Fibroblast of peridontal ligament (primary cell): ENCODE data around the gene ZNF770.

Experiments used
- DNase-seq: peaks from one replicate; pipeline ENCODE4 v3.0.0-alpha.2; 2010; ENCODE audit errors: extremely low read depth

Gene ZNF770, protein sequence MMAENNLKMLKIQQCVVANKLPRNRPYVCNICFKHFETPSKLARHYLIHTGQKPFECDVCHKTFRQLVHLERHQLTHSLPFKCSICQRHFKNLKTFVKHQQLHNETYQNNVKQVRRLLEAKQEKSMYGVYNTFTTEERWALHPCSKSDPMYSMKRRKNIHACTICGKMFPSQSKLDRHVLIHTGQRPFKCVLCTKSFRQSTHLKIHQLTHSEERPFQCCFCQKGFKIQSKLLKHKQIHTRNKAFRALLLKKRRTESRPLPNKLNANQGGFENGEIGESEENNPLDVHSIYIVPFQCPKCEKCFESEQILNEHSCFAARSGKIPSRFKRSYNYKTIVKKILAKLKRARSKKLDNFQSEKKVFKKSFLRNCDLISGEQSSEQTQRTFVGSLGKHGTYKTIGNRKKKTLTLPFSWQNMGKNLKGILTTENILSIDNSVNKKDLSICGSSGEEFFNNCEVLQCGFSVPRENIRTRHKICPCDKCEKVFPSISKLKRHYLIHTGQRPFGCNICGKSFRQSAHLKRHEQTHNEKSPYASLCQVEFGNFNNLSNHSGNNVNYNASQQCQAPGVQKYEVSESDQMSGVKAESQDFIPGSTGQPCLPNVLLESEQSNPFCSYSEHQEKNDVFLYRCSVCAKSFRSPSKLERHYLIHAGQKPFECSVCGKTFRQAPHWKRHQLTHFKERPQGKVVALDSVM

DNA sequence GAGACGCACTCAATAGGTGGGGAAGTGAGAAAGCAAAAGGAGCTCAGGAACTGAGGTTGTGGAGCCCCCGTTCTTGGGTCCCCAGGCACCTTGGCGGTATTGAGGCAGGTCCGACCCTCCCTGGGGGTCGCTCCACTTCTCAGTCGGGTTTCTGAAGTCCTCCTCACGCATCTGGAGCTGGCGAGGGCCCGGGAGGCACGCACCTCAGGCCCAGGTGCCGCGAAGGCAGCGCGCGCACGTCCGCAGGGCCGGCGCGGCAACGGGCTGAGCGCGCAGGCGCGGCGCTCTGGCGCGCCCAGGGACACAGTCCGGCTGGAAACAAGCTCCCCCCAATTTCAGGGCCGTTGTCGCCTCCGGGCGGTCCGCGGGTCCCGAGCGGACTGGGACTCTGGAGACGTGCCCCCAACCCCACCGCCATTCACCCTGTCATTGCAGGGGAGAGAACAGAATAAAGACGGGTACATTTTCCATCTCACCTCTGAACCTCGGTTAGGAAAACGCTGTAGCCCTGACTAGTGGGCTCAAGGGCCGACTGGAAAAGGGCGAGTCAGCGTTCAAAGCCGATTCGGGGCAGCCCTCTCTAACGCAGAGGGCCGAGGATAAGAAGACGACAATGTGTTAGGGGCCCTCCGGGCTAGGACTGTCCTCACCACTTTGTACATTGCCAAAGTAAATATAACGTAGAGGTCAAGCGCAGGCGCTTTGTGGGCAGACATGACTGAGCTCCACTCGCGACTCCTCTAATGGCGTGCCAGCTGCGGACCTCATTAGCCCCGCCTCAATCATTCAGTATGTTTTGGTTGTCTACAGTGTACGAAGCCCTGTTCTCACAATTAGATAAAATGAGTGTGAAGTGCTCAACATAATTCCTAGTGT, at the start of gene ZNF770:
Gene ZNF770 (minus strand): TSS at position 261 of the 876 bp plus-strand sequence. CDS start 4,853 bp downstream, outside the sequence.
- DNase-seq, result peak; percentile 75

DNA sequence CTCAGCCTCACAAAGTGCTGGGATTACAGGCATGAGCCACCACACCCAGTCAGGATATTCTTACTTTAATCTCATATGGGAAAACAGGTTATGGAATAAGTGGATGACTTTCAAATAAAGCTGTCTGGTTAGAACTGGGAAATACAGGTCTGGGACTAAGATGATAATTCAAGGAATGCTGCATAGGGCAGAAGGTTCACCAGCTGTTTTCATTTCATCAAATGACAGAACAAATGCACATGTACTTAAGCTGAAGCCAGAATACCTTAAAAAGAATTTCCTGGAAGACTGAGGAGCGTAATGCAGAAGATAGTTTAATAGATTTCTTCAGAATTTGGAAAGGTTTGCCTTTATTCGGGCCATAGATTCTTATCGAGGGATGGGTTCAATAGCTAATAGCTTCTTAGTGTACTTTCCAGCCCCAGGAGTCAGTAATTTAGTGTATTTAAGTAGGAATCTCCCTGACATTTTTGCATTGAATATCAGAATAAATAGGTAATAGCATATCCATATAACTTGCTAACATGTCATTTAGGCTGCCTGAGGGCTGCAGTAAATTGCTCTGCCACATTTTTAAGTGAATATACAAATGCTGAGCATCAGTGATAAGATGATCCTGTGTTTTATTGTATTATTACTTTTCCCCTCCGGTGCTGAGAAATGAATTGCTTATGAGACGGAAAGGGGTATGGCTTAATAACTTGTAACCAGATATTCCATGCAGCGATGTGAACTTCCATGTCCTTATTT, 40.3 kb upstream of the ZNF770 start:
- no peak for DNase-seq

DNA sequence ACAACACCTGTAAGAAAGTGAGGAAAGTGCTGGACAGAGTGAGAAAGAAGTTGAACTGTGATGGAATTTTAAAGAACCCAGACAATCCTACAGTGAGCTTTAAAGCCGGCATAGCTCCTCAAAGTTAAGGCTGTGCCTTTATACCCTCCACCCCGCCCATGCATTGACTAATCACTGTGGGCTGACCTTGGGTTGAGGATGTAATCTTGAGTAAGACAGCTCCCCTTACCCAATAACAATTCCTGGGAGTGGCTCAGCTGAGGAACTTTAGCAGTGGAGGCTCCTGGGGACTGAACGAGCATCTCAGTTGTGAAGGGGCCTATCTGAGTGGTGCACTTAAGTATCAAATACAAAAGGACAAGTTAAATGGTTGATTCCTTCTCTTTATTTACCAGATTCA, 35.7 kb upstream of the ZNF770 start:
- no peak for DNase-seq

DNA sequence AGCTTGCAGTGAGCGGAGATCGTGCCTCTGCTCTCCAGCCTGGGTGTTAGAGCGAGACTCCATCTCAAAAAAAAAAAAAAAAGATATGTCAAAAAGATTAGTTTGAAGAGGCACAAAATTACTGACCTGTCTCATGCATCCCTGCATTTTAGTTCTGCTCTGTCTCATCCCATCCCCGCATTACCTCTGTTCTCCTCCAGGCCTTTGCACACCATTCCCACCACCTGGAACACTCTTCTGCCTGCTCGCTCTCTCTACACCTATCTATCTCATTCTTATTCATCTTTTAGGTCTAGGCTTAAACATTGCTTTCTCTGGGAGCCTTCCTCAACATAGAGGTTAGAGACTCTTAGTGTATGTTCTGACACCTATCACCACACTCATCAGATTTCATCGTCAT, 32.9 kb upstream of the ZNF770 start:
- DNase-seq, result no peak

DNA sequence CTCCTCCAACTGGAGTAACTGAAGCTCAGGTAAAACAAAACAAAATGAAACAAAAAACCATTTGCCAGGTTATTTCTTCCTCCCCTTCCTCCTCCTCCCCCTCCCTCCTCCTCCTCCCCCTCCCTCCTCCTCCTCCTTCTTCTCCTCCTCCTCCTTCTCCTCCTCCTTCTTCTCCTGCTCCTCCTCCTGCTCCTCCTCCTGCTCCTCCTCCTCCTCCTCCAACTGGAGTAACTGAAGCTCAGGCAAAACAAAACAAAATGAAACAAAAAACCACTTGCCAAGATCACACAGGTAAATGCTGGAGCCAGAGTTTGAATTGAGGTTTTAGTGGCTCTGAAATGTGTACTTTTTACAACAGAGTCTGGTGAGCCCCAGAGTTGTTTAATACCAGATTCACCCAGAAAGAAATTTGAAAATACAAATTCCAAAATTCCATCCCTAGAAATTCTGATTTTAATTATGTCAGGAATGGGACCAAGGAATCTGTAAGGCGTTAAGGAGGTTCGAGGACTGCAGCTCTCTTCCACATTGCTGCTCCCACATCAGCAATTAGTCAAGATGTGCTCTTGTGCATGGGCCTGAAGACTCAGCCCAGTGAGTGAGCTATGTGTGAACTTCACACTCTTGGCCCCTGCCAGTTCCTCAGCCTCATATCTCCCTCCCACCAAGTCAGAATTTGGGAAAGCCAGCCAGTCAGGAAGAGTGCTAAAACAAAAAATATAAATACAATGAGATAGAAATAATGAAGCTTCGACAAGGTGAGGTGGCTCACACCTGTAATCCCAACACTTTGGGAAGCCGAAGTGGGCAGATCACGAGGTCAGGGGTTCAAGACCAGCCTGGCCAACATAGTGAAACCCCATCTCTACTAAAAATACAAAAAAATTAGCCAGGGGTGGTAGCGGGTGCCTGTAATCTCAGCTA, 31.6 kb upstream of the ZNF770 start:
- DNase-seq, result peak; percentile 49

DNA sequence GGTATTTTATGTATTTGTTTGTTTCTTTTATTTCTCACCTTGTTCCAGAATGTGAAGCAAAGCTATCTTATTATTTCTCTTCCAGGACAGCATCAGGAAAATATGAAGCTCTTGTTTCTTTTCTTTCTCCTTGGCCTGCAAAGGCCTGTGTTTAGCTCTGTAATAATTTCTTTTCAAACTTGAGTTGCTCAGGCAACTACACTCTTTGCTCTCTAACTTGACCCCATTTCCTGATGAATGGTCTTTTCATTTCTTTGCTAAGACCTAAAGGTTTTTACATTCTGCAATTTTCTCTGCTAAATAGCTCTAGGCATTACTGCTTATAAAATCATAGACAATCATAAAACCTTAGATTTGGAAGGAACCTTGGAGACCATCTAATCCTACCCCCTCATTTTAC, 26.2 kb upstream of the ZNF770 start:
- DNase-seq, result no peak

DNA sequence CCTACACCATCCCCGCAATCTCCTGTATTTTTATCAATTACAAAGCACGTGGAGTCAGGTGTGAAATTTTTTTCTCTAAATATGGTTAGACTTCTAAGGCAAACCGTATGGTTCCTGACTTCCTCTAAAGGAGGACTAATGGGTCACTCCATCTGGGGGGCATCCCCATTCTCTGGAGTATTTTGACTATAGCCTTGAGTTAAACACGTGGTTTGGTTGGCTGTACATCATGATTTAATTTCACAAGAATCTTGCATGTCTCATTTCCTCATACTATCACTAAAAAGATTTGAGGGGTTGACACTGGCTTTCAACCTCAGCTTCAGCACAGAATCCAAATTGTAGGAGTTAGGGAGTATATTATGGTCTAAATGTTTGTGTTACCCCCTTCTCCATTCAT, 25.3 kb upstream of the ZNF770 start:
- DNase-seq, result no peak

DNA sequence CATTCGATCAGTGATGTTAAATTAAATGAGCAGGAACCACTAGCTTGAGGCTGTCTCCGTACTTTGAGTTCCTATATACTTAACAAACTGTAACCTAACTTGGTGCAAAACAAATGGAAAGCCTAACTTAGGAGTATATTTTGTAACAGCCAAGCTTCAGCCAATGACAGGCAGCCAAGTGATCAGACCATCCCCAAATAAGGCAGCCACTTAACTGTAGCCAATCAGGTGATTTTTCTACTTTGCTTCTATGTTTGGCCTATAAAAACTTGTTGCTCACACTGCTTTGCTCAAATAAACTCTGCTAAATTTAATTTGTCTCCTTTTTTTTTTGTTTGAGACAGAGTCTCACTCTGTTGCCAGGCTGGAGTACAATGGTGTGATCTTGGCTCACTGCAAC, 19.3 kb upstream of the ZNF770 start:
- DNase-seq, result no peak

DNA sequence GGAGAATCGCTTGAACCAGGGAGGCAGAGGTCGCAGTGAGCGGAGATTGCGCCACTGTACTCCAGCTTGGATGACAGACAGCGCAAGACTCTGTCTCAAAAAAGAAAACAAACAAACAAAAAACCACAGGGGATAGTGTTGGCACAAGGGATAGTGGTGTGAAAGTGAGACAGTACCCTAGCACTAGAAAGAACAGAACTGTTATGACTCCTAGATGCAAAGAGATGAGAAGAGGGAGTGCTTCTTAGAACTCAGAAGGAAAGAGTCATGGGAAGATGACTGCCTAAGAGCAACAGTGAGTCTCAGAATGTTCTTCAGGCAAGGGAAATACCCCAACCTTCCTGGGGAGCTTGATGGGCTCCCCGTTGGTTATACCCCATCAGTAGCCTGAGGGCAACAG, 17.8 kb upstream of the ZNF770 start:
- no peak for DNase-seq

DNA sequence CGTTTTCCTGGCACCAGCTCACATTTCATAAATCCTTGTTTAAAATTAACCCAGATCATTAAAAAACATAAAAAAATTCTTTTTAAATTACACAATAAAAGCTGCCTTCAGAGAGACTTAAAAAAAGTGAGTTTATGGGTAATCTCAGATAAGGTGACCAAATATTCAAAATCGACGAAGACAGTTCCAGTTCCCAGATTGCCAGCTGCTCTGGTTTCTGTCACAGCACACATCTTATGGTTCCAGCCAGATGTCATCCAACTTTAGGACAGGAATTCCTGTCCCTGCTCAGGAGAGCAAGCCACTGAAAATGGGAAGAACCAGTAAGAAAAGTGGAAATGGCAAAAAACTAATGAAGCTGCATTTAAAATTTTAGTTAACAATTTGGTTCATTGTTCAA, 15.8 kb upstream of the ZNF770 start:
- no peak for DNase-seq

DNA sequence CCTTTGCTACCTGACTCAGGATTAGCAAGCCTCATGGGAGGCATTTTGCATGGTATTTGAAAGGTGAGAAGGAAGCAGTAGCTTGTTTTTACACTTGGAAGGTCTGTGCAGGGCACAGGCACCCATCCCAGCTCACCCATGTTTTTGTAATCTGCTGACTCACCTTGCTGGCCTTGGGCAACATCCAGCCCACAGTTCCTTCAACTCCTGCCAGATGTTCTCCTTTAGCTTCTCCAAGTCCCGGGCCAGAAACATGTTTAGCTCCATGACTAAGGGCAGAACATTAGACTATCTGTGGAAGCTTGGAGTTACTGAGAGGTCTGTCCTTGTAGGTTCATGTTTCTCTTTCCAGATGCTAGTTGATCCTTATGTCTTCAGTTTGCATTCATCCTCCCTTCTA, 12.4 kb upstream of the ZNF770 start:
- DNase-seq, result peak; percentile 74

DNA sequence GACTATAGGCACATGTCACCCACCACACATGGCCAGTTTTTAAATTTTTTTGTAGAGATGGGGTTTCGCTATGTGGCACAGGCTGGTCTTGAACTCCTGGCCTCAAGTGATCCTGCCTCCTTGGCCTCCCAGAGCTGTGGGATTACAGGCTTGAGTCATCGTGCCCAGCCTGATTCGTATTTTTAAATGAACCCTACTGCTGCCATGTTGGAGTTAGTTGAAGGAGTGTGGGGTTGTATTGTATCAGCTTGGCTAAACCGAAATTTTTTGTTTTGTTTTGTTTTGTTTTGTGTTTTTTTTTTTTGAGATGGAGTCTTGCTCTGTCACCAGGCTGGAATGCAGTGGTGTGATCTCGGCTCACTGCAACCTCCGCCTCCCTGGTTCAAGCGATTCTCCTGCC, 11.8 kb upstream of the ZNF770 start:
- DNase-seq, result no peak

DNA sequence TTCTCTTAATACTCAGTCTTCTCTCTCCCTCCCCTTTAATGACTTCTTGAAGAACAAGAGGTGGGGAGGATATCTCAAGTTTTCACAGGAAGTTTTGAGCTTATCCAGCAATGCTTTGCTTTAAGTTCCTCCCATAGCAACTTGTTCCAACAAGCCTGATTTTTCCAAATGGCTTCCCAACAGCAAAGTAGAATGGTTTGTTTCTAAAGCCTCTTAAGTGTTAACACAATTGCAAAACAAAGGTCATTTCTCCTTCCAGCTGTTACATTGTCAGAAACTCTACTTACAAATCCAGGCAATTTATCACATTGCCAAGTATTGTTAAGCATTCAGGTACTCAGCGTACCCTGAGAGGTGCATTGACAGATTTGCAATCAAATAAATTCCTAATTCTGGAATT, 6.8 kb upstream of the ZNF770 start:
- DNase-seq, result no peak

DNA sequence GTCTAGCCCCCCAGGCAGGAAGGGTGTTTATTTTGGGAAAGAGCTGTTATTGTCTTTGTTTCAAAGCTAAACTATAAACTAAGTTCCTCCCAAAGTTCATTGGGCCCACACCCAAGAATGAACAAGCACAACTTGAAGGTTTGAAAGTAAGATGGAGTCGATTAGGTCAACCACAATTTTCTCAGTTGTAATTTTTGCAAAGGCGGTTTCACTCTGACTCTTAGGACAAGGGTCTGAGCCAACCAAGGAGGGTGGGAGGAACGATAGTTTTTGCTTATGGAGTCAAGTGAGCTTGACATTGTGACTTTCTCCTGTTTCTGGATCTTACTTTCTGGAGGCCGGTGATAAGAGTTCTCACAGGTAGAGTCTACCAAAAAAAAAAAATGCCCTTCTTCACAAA, 5.8 kb upstream of the ZNF770 start:
- no peak for DNase-seq

DNA sequence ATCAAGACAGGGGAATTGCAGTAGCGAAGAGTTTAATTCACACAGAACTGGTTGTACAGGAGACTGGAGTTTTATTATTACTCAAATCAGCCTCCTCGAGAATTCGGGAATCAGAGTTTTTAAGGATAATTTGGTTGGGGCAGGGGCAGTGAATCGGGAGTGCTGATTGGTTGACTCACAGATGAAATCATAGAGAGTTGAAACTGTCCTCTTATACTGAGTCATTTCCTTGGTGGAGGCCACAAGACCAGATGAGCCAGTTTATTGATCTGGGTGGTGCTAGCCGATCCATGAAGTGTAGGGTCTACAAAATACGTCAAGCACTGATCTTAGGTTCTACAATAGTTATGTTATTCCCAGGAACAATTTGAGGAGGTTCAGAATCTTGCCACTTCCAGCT, 5.3 kb upstream of the ZNF770 start:
- no peak for DNase-seq

DNA sequence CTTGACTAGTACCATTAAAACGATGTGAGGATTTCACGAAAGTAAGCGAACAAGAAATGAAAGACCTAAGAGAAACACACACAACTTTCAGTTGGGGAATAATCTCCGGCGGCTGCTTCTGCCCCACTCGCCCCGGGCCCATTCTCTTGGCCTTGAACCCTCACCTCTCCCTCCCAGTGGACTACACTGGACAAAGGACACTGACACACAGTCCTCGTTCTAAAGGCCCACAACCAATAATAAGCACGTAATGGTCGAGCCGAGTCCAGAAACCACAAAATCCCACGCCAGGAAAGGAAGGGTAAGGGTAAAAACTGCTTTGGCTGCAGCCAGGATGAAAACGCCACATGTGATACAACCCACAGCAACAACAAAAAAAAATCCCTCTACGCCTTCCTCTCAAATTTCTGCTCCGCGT, 469 bp downstream of the ZNF770 start:
- DNase-seq, result peak; percentile 43

DNA sequence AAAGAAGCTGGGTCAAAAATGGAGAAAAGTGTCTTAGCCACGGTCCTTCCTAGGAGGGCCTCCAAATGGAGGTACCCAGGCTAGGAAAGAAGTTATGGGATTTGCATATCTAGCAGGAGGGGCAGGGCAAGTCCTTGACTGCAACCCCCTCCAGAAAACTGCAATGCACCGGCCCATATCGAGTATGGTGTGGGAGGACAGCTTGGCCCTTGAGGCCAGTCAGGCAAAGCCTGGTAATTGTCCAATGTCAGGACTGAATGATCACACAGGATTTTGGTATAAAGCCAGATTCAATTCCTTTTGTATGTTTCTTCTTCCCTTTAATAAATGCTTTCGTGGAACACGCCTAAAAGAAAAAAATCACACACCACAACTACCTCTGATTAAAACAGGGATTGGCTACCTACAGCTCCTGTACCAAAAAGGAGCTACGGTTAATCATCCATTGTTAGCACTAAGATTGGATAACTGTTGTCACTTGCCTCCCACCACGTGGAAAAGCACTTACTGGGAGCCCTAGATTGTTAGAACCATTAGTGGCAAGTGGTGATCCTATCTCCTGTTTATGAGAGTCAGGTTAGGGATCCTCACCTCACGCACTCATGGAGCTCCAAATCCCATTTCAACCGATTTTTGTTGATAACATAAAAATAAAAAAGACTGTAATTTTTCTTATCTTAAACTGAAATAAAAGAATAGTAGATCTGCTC, 1.2 kb downstream of the ZNF770 start:
- no peak for DNase-seq

DNA sequence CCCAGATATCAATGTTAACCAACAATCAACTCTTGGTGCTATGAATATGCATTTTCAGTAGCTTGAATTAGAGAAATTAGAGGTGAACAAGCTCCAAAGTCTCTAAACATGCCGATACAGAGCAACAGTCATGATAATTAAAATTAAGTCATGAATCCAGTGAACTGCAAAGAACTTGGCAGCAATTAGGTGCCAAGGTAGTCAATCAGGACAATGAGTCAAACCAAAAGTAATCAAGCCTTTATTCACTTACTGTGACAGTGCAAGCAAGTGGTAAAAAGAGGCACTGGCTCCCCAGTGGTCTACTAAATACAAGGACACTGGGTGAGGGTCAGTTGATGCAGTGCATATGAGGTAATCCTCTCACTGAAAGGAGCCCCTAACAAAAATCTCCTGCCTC, 1.8 kb downstream of the ZNF770 start:
- DNase-seq, result no peak

DNA sequence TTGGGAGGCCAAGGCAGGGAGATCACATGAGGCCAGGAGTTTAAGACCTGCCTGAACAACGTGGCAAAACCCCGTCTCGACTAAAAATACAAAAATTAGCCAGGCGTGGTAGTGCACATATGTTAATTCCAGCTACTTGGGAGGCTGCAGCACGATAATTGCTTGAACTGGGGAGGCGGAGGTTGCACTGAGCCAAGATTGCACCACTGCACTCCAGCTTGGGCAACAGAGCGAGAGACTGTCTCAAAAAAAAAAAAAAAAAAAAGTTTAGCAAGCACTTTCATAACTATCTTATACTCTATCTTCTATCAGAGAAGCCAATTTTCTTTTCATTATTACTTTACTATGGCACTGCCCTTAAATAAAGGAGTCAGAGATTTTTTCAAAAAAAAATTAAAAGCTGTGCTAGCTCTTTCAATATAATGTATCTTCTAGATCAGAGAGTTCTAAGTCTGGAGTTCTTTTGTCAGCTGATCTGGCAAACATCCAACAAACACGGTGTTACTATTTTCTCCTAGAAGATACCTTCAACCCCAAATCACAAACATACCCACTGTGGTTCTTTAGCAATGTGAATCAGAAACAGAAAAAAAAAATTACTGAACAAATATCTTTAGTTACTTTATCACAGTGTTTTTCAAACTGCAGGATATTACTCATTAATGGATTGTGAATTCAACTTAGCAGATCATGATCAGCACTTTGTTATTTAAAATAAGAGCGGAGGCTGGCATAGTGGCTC, 3.0 kb downstream of the ZNF770 start:
- DNase-seq, result no peak
